HG03432 (cell line): ENCODE results near the gene ESPNL.
"Not testable (repeated sequence)": the region's sequence is repeated elsewhere in the genome, so short reads cannot be mapped to it uniquely, and the experiment has no call there.

ENCODE experiments used
- ATAC-seq: cut with Tn5 transposase; IDR thresholded peaks from one replicate; pipeline ENCODE4 v1.9.1; 2021; ENCODE audit warnings: mild to moderate bottlenecking, moderate library complexity; ENCODE audit not compliant: unreplicated experiment

The ESPNL gene

DNA sequence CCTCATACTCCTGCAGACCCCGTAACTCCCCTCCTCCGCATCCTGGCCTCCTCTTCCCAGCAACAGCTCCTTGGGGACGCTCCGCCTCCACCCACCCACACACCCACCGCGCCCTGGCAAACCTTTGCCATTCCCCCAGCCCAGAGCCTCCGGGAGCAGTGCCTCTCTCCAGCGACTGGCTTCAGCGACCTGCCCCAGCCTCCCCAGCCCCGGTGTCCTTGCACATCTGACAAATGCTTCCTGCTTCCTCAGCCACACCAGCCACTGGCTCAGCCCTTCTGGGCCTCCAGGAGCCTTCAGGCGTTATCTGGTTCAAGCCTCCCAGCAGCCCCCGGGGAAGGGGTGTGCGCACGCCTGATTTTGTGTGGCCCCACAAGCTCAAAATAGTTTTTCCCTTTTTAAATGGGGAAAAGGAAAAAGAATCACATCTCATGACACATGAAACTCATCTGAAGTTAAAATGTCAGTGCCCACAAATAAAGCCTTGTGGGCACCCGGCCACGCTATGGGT, 14.2 kb downstream of the ESPNL start:
- ATAC-seq = no peak

DNA sequence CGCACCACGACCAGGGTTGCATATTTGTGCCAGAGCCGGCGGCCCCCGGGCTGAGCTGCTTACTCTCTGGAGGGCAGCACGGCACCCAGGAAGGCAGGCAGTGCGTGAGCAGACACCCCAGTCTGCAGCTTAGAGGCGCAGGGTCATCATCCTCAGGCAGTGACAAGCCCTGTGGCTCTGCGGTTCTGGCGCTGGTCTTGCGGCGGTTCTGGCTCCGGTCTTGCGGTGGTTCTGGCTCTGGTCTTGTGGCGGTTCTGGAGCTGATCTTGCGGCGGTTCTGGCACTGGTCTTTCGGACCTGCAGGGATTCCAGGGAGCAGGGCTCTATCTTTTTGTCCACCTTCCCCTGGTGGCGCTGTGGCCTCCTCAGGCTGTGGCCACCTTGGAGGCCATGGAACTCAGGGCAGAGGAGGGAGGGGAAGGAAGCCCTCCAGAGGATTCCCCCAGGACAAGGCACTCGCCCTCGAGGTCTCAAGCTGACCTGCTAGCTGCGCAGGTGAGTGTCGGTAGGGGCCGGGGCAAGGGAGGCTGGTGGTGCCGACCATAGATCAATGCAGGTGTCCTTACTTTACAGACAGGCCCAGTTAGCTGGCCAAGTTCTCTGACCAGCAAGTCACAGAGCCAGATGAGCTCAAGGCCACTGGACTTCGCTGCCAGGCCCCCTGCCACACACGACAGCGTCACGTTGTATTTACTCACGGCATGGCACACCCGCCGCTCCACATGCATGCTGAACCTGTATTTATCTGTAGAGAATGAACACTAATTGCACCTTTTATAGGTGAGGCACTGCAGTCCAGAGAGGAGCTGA, 14.9 kb downstream of the ESPNL start:
- no peak for ATAC-seq

DNA sequence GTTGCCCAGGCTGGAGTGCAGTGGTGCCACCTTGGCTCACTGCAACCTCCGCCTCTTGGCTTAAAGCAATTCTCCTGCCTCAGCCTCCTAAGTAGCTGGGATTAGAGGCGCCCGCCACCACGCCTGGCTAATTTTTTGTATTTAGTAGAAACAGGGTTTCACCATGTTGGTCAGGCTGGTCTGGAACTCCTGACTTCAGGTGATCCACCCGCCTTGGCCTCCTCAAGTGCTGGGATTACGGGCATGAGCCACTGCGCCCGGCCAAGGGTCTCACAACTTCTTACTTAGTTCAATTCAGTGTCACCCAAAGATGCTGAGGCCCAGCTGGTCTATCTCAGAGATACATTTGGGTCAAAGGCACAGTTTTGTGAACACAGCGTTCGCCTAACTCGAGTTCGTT, 15.6 kb downstream of the ESPNL start:
- ATAC-seq = not testable (repeated sequence)

DNA sequence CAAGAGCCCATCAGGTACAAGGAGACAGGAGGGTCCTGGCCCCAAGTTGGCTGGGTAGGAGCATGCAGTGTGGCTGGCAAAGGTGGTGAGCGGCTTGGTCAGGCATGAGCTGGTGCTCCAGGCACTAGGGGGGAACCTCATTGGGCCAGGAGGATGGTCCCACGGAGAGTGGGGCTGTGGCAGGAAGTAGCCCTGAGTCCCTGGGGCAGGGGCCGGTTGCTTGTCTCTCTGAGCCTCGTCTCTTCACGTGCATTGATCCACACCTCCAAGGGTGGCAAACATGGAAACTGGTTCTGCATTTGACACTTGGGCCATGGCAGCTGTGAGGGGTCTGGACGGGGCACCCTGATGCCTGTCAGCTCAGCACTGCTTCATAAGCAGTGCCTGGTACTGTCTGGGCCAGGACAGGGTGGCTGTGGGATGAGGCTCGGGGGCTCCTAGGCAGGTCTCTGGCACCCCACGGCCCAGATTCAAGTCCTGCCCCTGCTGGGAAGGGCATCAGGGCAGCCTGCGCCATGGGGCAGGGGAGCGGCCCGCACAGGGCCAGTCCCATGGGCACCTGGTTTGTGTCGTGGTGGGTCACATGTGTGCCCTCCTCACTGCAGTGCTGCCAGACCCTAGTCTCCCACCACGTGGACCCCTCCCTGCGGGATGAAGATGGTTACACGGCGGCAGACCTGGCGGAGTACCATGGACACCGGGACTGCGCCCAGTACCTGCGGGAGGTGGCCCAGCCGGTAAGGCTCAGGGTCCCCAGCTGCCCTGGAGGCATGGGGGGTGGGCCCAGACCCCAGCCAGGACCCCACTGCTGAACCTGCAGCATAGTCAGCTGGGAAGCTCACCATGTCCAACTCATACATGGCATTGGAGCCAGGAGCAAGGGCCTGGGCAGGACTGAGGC, 16.4 kb downstream of the ESPNL start:
- ATAC-seq = no peak

DNA sequence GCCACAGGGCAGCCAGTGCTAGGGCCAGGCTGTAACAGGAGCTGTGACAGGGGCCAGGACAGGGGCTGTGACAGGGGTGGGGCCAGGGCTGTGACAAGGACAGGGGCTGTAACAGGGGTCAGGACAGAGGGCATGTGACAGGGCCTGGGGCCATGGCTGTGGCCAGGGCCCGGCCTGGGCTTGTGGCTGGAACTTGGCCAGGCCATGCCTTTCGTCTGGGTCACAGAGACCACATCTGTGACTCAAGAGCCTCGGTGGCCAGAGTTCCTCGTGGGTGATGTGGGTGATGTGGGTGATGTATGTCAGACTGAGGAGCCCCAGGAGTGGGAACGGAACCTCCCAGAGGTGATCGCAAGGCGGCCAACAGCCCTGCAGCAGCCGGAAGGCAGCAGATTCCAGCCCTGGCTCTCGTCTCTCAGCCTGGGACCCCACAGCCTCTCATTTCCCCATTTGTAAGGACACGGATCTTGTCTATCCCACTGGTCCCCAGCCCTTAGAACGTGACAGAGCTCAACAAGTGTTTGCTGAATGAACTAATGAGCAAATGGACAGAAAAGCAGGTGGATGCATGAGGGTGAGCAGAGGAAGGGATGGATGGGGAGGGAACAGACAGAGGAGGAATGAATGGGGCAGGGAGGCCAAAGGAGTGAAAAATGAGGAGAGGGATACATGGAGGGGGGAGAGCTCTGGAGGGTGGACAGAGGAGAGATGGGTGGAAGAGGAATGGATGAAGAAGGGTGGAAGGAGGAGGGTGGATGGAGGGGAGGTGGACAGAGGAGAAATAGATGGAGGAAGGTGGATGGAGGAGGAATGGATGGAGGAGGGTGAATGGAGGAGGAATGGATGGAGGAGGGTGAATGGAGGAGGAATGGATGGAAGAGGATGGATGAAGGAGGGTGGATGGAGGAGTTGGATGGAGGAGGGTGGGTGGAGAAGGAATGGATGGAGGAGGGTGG, 17.3 kb downstream of the ESPNL start:
- ATAC-seq = no peak

DNA sequence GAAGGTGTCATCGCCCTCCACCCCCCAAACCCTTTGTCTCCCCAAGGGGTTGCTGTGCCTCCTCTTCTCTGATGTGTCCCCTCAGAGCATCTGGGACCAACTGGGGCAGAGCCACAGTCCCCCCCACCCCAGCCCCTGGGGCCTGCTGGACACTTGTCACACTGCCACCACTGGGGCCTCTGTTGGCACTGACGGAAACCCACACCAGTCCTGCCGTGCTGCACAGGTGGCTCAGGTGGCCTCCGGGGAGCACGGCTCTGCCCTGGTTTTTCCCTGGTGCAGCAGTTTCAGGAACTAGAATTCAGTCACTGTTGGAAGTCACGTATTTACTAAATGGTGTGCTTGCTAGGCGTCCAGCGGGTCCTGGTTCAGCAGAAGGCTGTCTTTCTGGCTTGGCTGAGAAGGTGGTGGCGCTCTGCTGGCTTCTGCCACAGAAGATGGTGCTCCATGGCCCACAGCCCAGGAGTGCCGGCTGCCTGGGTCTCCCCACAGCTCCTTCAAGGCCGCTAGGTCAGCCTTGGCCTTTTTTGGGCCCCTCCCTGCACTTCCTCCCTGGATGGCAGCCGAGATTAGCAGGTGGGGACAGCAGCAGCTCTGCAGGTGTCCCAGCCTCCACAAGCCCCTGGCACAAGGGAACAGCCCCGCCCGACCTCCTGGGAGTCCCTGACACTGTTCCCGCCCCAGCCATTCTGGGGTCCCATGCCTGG, 19.8 kb downstream of the ESPNL start:
- ATAC-seq = no peak

DNA sequence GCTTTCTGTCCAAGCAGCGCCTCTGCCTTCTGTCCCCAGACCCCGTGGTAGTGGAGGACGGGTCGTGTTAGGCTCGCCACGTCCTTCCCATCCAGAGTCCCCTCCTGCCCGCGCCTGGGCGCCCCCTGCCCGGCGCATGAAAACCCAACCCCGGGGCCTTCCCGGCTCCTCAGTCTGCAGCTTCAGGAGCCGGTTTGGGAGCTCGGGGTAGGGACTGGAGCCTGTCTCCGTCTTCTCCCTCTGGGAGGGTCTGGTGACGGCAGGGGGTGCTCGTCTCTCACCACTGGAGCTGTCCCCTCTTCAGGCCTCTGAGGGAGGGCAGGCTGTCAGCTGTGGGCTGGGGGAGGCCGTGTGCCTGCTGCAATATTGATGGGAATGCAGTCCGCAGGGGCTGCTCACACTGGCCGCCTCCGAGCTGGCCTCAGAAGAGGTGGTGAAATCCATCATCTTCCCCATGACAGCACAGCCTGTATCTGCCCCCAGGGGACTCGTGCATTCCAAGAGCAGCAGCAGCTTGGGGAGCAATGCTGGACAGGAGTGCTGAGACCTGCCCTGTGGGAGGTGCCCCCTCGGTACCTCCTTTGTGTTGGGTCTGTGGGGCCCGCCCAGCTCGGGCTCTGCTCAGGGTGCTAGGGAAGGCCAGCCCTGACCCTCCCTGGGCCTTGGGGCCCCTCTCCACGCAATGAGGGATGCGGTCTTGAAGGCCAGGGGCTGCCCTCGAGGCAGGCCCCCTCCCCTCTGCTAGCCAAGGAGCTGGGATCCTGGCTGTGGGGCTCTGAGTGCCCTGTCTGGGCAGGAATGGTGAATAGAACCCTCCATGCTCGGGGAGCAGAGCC, 20.5 kb downstream of the ESPNL start:
- no peak for ATAC-seq

DNA sequence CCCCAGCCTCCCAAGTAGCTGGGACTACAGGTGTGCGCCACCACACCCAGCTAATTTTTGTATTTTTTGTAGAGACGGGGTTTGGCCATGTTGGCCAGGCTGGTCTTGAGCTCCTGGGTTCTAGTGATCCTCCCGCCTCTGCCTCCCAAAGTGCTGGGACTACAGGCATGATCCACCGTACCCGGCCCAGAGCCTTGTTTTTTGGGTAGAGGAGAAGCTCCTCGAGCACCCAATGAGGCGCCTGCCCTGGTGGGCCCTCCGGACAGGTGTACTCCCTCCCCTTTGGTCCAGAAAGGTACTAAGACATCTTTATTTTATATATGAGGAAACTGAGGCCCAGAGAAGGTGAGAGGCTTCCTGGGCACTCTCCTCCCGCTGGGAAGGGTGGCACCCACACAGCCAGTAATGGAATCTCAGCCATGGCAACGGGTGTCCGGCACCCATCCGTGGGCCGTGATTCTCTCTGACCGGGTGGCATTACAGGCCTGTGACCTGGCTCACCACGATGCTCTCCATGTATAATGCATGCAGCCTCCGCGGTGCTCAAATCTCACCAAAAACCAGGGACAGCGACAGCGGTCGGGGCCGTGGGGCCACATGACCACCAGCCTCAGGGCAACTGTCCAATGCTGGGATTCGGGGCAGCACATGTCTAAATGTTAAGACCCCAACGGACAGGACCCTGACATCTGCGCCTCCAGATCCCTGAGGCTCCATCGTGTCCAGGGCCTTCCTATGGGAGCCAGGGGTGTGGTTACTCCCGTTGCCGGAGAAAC, 21.6 kb downstream of the ESPNL start:
- ATAC-seq = no peak

DNA sequence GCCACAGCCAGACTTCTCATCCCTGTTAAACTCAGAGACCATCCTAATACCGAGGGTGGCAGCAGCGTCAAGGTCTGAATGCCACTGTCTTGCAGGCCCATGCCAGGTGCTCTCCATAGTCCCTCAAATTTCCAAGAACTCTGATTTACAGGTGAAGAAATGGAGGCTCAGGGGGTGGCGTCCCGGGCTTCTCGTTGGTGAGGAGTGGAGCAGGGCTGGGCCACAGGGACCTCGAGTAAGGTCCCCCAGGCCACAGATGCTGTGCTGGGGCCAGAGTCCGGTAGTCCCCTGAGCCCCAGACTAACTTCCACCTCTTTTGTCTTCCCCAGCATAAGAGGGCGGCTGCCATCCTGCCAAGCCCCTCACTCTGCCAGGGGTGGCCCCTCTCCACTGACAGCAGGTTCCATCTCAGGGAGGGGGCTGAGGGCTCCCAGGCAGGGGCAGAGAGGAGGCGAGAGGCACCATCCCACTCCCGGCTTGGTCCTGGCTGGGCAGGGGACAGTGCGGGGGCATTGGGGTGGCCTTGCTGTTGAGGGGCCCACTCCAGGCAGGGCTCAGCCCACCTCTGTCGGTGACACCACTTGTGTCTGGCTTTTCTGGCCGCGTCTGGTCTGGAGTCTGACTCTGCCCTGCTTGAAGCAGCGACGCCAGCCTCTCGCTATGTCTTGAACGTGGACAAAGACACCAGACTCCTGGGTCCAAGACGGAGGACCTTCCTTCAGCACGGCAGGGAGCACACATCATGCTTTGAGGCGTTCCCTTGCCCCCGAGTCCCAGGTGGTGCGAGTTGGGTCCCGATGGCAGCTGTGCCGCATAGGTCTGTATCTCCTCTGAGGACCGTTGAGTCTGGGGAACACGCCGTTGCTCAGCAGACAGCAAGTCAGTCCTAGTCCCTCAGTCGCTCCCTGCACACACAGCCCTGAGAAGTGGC, 22.4 kb downstream of the ESPNL start:
- no peak for ATAC-seq

DNA sequence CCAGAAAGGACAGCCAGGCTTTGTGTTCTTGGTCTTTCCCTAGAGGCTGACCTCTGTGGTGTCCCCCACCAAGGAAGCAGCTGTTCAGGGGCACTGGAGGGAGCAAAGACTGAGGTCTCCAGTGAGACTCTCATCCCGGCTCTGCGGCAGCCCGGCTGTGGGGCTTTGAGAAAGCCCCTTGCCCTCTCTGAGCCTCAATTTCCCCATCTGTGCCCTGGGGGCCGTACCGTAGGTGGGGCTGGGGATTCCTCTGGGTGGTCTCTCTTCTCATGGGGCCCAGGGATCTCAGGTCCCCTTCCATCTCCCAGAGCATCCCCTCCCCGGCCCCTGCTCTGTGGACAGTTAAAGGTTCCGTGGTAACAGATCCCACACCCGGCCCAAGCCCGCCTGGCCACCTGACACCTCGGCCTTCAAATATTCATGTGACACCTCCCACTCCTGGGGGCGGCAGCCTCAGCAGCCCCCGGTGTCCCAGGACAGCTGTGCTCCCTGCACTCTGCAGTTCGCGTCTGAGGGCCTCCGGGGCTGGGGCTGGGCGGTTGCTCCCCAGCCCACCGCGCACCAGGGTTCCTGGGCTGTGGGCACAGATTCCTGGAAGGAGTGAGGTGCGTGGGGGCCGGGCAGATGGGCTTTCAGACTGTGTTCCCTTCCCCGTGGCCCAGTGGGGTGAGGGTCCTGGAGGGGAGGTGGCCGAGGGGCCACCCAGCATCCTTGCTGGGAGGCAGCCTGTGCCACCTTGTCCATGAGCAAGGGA, 23.3 kb downstream of the ESPNL start:
- ATAC-seq = no peak

DNA sequence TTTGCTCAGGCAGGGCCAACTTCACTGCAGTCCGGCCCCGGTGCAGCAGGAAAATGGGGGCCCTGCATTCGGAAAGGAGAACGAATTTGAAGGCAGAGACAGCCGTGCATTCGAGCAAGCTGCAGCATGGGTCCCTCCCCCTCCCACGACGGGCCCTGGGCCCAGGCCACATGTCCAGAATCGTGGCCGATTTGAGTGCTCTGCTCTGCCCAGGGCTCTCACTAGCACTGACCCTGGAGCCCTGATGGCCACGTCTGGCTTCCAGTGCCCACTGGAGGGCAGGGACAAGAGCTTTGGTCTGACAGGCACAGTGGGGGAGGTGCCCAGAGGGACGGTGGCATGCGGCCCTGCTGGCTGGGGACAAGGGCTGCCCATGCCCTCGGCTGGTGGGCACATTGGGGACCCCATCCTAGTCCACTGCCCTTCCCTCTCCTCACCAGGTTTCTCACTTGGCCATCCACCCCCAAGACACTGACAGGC, 23.9 kb downstream of the ESPNL start:
- no peak for ATAC-seq

DNA sequence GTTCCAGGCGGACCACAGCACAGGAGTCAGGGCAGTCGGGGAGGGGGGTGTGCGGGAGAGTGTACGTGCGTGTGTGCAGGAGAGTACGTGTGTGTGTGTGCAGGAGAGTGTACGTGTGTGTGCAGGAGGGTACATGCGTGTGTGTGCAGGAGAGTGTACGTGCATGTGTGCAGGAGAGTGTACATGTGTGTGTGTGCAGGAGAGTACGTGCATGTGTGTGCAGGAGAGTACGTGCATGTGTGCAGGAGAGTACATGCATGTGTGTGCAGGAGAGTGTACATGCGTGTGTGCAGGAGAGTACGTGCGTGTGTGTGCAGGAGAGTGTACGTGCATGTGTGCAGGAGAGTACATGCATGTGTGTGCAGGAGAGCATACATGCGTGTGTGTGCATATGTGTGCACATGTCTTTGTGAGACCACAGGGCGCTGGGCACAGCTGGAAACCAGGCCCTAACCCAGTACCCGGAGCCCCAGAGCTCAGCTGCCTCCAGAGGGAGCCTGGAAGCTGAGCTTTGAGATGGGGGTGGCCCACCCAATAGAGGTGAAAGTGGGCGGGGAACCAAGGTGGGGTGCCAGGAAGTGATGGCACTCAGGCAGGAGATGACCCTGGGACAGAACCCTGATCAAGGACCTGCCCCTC, 24.5 kb downstream of the ESPNL start:
- no peak for ATAC-seq

DNA sequence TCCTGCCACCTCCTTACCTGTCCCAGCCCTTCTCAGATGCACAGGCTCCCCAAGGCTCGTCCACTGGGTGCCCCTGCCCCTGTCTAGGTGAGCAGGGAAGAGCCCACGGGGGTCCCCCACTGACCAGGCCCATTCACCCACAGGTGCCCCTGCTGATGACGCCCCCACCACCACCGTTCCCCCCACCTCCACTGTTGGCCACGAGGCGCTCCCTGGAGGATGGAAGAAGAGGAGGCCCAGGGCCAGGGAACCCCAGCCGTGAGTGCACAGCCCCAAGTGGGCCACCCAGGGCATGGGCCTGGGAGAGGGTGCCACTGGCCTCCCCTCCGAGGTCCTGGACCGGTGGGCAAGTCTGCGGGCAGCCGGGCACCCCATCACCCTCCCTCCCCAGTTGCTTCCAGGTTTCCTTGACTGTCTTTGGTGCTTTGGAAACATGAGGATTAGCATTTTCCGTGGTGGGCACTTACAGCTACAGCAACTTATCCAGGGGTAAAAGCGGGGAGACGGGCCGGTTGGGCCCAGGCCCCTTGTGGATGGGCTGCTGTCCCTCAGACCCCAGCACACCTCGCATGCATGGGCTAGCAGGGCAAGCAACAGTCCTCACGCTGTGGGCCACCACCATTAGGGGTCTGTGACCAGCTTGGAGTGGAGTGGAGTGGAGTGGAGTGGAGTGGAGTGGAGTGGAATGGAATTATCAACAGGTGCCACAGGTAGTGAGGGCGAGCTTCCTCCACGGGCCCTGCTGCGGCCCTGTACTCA, 25.2 kb downstream of the ESPNL start:
- ATAC-seq = no peak

DNA sequence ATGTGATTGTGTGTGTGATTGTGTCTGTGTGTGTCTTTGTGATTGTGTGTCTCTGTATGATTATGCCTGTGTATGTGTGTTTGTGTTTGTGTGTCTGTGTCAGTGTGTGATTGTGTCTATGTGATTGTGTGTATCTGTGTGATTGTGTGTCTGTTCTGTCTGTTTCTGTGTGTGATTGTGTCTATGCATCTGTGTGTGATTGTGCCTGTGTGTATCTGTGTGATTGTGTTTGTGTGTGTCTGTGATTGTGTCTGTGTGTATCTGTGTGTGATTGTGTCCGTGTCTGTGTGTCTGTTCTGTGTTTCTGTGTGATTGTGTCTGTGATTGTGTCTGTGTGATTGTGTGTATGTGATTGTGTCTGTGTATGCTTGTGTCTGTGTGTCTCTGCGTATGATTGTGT, 26.2 kb downstream of the ESPNL start:
- no peak for ATAC-seq

DNA sequence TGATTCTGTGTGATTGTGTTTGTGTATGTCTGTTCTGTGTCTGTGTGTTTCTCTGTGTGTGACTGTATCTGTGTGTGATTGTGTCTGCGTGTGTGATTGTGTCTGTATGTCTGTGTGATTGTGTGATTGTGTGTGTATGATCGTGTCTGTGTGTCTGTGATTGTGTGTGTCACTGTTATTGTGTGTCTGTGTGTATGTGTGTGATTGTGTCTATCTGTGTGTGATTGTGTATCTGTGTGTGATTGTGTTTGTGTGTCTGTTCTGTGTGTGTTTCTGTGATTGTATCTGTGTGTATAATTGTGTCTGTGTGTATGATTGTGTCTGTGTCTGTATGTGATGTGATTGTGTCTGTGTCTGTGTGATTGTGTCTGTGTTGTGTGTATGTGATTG, 26.6 kb downstream of the ESPNL start:
- ATAC-seq = no peak
